HG02571 (cell line): ENCODE results near the gene ETFA.
A peak's percentile ranks its signal among the peaks of the same experiment; 100 is the strongest.

Experiments used
- ATAC-seq: cut with Tn5 transposase; IDR thresholded peaks from one replicate; pipeline ENCODE4 v1.9.1; 2021; ENCODE audit warnings: mild to moderate bottlenecking, moderate library complexity; ENCODE audit not compliant: unreplicated experiment

ETFA gene

GRCh38 chr15:76311100-76311953 lies at the start of gene ETFA:
Gene ETFA (minus strand): TSS chr15:76311469. CDS start chr15:76311388, 81 bp downstream.
- ATAC-seq = peak; percentile 94

- ATAC-seq = no peak
These were observed 49.1 kb upstream of the ETFA start for GRCh38 chr15:76360416-76360815.

- no peak for ATAC-seq
These were observed 47.9 kb upstream of the ETFA start for GRCh38 chr15:76359152-76359551.

GRCh38 chr15:76358453-76358852 lies 47.2 kb upstream of the ETFA start:
- no peak for ATAC-seq

GRCh38 chr15:76354823-76355440 lies 43.7 kb upstream of the ETFA start:
- no peak for ATAC-seq

- no peak for ATAC-seq
These were observed 42.6 kb upstream of the ETFA start for GRCh38 chr15:76353903-76354302.

- no peak for ATAC-seq
These were observed 41.8 kb upstream of the ETFA start for GRCh38 chr15:76353023-76353577.

- no peak for ATAC-seq
These were observed 38.2 kb upstream of the ETFA start for GRCh38 chr15:76349301-76350070.

GRCh38 chr15:76347482-76348055 lies 36.3 kb upstream of the ETFA start:
- ATAC-seq = no peak

- ATAC-seq = no peak
These were observed 35.6 kb upstream of the ETFA start for GRCh38 chr15:76346669-76347481.

GRCh38 chr15:76345880-76346668 lies 34.8 kb upstream of the ETFA start:
- no peak for ATAC-seq

- no peak for ATAC-seq
These were observed 34.3 kb upstream of the ETFA start for GRCh38 chr15:76345583-76345879.

GRCh38 chr15:76344893-76345582 lies 33.8 kb upstream of the ETFA start:
- no peak for ATAC-seq

- ATAC-seq = no peak
These were observed 32.2 kb upstream of the ETFA start for GRCh38 chr15:76343313-76343996.

GRCh38 chr15:76342382-76343201 lies 31.3 kb upstream of the ETFA start:
- no peak for ATAC-seq

- ATAC-seq = no peak
These were observed 30.8 kb upstream of the ETFA start for GRCh38 chr15:76342058-76342381.

- no peak for ATAC-seq
These were observed 30.2 kb upstream of the ETFA start for GRCh38 chr15:76341366-76342057.
